Measurements from ENCODE around the gene MEX3D. TPM values are rescaled to one million over a fixed set of nuclear protein-coding genes. Genes with fewer than 3 reads are reported as not detected.

Gene MEX3D
- total RNA-seq: 10 to 100 TPM in 3 of 4 donors, 1 to 10 TPM in 1; 9.5 to 12.4 (median 11.7) TPM
- polyA plus RNA-seq: 4.4 TPM
- long read RNA-seq, donor 1, partial matches to known transcripts: 0 of 2 reads
- long read RNA-seq, donor 1, other reads (novel, unspliced or antisense): 0 of 2 reads
- long read RNA-seq, donor 2: 0 reads
- long read RNA-seq, donor 3: 0 reads
- long read RNA-seq, donor 4, partial matches to known transcripts: 0 of 1 reads
- long read RNA-seq, donor 4, other reads (novel, unspliced or antisense): 0 of 1 reads

DNA sequence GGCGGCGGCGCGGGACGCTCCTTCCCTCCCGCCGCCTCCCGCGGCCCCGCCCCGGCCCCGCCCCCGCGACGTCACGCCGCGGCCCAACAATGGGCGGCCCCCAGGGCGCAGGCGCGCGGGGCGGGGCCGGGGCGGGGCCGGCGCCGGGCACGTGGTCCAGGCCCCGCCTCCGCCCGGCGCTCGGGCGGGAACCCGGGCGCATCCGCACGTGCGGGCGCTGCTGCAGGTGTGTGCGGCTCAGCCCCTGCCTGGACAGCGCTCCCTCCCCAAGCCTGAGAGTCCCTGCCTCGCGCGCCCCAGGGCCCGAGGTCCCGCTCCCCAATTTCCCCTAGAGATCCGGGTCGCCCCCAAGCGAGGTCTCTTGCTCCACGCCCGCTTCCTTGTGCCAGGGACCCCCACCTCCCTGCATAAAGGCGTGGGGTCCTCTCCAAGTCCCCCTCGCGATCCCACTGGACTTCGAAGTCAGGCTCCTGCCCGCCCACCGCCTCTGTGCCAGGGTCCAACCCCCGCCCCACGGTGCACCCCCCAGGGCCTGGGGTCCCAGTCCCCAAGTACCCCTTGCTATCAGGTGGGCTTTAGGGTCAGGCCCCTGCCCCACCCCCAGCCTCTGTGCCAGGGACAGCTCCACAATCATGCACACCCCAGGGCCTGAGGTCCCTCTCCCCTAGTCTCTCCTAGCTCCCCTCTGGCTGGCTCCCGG, at the start of gene MEX3D:
TSS of gene MEX3D (minus strand) at position 6 of the 700 bp plus-strand sequence. CDS start 267 bp downstream, outside the sequence.
- ATAC-seq (peak; percentile 77 to 80), DNase-seq (peak; percentile 83 to 93 (median 93))
- Histone ChIP-seq H3K27me3 (ENCODE audit: control insufficient read depth, insufficient read depth) (no peaks in the 10 kb centered on the region), H3K27ac (ENCODE audit: low read length) (peak within 1 kb of the TSS; percentile 86), H3K4me3 (ENCODE audit: low read length) (peak within 1 kb of the TSS; percentile 95), H3K9me3 (ENCODE audit: control insufficient read depth, low read length) (no peaks in the 10 kb centered on the region), H3K4me1 (ENCODE audit: control insufficient read depth, insufficient read depth, low read length) (peaks cover 7% of the 10 kb centered on the region)
- intact Hi-C loops (cut with DNase I): no loop called here
- WGBS: 7% methylated on average over 62 of the region's 63 CpGs

DNA sequence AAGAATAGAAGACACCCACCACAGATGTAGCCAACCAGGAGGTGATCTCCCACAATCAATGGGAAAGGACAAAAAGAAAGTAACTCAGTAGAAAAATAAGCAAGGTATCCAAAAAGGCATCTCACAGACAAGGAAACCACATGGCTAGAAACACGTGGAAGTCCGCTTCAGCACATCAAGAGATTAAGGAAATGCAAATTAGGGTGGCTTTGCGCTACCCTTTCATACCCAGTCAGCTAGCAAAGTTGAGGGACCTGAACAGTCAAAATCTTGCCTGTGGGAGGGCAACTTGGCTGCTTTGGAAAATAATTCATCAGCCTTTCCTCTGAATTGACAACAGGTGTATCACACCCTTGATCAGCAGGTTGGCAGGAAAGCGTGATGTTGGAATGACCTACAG, 48.8 kb upstream of the MEX3D start:
- Histone ChIP-seq H3K27me3 (ENCODE audit: control insufficient read depth, insufficient read depth) (no peaks in the 10 kb centered on the region), H3K4me1 (ENCODE audit: control insufficient read depth, insufficient read depth, low read length) (no peaks in the 10 kb centered on the region), H3K9me3 (ENCODE audit: control insufficient read depth, low read length) (no peaks in the 10 kb centered on the region), H3K27ac (ENCODE audit: low read length) (no peak overlapping the region), H3K4me3 (ENCODE audit: low read length) (no peak overlapping the region)
- 64% methylated on average over 4 of the region's 4 CpGs for WGBS
- ATAC-seq (no peak), DNase-seq (no peak)
- intact Hi-C loops (cut with DNase I): no loop called here

DNA sequence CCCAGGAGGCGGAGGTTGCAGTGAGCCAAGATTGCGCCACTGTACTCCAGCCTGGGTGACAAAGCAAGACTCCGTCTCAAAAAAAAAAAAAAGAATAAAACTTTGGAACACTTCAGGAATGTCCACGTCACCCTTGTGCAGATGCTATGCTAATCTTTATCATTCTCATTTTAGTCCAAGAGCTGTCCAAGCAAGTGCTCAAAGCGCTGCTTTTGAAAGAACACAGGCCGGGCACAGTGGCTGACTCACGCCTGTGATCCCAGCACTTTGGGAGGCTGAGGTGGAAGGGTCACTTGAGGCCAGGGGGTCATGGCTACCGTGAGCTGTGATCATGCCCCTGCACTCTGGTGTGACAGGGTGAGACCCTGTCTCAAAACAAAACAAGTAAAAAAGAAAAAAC, 48.3 kb upstream of the MEX3D start:
- intact Hi-C loops (cut with DNase I): no loop called here
- H3K27ac ChIP-seq (ENCODE audit: low read length): no peak overlapping the region
- no peaks in the 10 kb centered on the region for H3K4me1 ChIP-seq (ENCODE audit: control insufficient read depth, insufficient read depth, low read length)
- no peak overlapping the region for H3K4me3 ChIP-seq (ENCODE audit: low read length)
- H3K27me3 ChIP-seq (ENCODE audit: control insufficient read depth, insufficient read depth): no peaks in the 10 kb centered on the region
- no peaks in the 10 kb centered on the region for H3K9me3 ChIP-seq (ENCODE audit: control insufficient read depth, low read length)
- no peak for ATAC-seq
- DNase-seq: peak in 1 of 3 donors; percentile 22
- 64% methylated on average over 8 of the region's 8 CpGs for WGBS

DNA sequence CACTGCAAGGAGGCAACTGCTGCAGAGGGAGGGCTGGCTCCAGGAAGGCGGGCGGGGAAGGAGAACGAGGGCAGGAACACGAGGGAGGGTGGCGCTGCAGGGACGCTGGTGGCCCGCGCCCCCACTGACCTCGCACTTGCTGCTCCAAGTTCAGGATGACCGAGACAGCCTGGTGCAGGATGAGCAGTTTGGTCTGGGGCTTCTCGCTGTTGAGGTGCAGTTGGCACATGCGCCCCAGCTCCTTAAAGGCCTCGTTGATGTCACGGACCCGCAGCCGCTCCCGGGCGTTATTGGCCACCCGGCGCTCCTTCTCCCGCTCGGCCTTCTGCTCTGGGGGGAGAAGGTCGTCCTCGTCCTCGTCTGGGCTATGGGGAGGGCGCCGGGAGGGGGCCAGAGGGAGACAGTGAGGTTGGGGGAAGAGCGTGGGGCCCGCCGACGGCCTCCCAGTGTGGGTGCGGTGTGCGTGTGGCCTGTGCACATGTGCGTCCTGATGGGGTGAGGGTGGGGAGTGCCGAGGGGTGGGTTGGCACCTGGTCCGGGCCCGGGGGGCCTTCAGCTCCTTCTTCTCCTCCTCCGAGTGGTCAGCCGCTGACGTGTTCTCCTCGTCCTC, 47.1 kb upstream of the MEX3D start:
- no peaks in the 10 kb centered on the region for H3K4me1 ChIP-seq (ENCODE audit: control insufficient read depth, insufficient read depth, low read length)
- no peaks in the 10 kb centered on the region for H3K9me3 ChIP-seq (ENCODE audit: control insufficient read depth, low read length)
- 90% methylated on average over 41 of the region's 41 CpGs for WGBS
- H3K27ac ChIP-seq (ENCODE audit: low read length): no peak overlapping the region
- no peaks in the 10 kb centered on the region for H3K27me3 ChIP-seq (ENCODE audit: control insufficient read depth, insufficient read depth)
- no peak overlapping the region for H3K4me3 ChIP-seq (ENCODE audit: low read length)
- intact Hi-C loops (cut with DNase I): no loop called here
- ATAC-seq (no peak), DNase-seq (peak in 2 of 3 donors; percentile 41 to 62)

DNA sequence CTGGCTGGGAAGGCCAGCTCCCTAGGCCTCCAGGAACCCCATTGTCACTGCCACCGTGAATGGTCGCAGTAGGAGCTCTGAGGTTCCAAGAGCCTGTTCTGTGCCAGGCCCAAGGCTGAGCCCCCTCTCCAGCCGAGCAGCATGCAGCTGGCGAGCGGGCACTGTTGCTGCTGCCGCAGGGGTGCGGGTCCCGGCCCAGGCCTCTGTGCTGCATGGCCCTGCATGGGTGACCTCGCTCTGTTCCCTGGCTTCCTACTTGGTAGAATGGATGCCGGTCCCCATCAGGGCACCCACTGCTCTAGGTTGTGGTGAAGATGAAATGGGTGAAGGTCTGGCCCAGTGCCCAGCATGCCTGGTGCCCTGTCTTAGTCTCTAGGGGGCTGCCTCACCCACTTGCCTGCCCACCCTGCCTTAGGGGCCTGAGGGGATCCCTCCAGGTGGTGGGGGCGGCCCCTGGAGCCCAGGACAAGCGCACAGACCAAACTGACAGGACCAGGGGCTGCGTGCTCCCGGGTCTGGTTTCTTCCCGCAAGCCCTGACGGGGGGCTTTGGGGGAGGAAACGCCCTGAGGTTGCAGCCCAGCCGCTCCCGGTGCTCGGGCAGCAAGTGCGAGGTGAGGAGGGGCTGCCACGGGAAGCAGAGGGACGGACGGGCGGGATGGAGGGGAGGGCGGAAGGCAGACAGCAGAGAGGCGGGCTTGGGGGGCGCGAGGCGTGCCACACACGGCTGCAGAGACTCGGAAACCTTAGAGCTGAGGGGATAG, 45.9 kb upstream of the MEX3D start:
- Histone ChIP-seq H3K9me3 (ENCODE audit: control insufficient read depth, low read length) (no peaks in the 10 kb centered on the region), H3K27ac (ENCODE audit: low read length) (no peak overlapping the region), H3K27me3 (ENCODE audit: control insufficient read depth, insufficient read depth) (no peaks in the 10 kb centered on the region), H3K4me1 (ENCODE audit: control insufficient read depth, insufficient read depth, low read length) (no peaks in the 10 kb centered on the region), H3K4me3 (ENCODE audit: low read length) (no peak overlapping the region)
- WGBS: 90% methylated on average over 32 of the region's 32 CpGs
- intact Hi-C loops (cut with DNase I): no loop called here
- ATAC-seq (no peak), DNase-seq (peak in 2 of 3 donors; percentile 37 to 59)

DNA sequence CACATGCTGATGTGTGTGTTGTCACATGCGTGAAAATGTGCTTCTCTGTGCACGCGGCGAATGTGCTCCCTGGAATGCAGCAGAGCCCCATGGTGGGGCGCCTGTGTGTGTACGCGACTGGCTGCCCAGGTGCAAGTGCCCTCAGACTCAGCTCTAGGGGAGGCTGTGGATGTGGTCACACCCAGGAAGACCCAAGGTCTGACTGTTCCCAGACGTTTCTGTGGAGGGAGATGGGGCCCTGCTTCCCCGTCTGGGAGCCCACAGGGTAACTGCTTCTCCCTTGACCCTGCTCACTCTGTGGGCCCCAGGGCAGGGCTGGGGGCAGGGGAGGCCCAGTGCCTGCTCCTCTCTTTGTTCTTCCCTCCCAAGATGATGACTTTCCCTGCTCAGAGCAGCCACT, 45.0 kb upstream of the MEX3D start:
- ATAC-seq (no peak), DNase-seq (peak in 1 of 3 donors; percentile 19)
- intact Hi-C loops (cut with DNase I): no loop called here
- H3K9me3 ChIP-seq (ENCODE audit: control insufficient read depth, low read length): no peaks in the 10 kb centered on the region
- WGBS: 82% methylated on average over 9 of the region's 9 CpGs
- H3K27me3 ChIP-seq (ENCODE audit: control insufficient read depth, insufficient read depth): no peaks in the 10 kb centered on the region
- no peak overlapping the region for H3K4me3 ChIP-seq (ENCODE audit: low read length)
- H3K4me1 ChIP-seq (ENCODE audit: control insufficient read depth, insufficient read depth, low read length): no peaks in the 10 kb centered on the region
- no peak overlapping the region for H3K27ac ChIP-seq (ENCODE audit: low read length)

DNA sequence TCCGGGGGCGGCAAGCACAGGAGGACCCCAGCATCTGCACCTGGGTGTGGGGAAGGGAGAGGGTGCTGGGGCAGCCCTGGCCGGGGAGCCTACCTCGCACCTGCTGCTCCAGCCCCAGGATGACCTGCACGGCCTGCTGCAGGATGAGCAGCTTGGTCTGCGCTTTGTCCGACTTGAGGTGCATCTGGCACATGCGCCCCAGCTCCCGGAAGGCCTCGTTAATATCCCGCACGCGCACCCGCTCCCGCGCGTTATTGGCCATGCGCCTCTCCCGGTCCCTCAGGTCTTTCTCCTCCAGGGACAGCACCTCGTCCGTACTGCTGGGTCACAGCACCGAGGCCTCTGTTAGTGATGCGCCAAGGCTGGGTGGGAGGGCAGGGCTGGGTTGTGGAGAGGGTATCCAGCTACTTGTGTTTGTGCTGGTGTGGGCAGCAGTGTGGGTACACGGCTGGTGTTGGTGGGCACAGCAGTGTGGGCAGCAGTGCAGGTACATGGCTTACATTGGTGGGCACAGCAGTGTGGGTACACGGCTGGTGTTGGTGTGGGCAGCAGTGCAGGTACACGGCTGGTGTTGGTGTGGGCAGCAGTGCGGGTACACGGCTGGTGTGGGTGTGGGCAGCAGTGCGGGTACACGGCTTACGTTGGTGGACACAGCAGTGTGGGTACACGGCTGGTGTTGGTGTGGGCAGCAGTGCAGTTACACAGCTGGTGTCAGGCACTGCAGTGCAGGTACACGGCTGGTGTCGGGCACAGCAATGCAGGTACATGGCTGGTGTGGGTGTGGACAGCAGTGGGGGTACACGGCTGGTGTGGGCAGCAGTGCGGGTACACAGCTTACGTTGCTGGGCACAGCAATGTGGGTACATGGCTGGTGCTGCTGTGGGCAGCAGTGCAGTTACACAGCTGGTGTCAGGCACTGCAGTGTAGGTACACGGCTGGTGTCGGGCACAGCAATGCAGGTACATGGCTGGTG, 44.3 kb upstream of the MEX3D start:
- no peaks in the 10 kb centered on the region for H3K9me3 ChIP-seq (ENCODE audit: control insufficient read depth, low read length)
- H3K27me3 ChIP-seq (ENCODE audit: control insufficient read depth, insufficient read depth): no peaks in the 10 kb centered on the region
- H3K27ac ChIP-seq (ENCODE audit: low read length): no peak overlapping the region
- ATAC-seq (no peak), DNase-seq (peak in 1 of 3 donors; percentile 52)
- WGBS: 94% methylated on average over 39 of the region's 39 CpGs
- H3K4me1 ChIP-seq (ENCODE audit: control insufficient read depth, insufficient read depth, low read length): no peaks in the 10 kb centered on the region
- intact Hi-C loops (cut with DNase I): no loop called here
- H3K4me3 ChIP-seq (ENCODE audit: low read length): no peak overlapping the region

DNA sequence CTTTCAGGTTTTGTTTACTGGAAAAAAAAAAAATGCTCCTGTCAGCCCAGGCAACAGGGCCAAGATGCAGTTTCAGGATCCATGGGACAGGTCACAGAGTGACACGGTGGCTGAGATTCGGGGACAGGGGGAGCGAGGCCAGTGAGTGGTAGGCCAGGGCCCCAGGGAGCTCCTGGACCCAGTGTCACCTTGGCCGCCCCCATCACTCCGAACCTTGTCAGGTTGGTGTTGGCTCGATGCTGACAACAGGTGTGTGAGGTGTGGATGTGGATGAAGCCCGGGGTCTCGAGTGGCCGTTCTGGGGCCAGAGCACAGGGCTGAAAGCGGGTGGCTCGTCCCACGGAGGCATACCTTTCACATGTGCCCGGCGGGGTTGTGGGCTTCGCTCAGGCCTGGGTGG, 43.2 kb upstream of the MEX3D start:
- no peak overlapping the region for H3K27ac ChIP-seq (ENCODE audit: low read length)
- WGBS: 93% methylated on average over 15 of the region's 15 CpGs
- H3K27me3 ChIP-seq (ENCODE audit: control insufficient read depth, insufficient read depth): no peaks in the 10 kb centered on the region
- H3K4me1 ChIP-seq (ENCODE audit: control insufficient read depth, insufficient read depth, low read length): no peaks in the 10 kb centered on the region
- intact Hi-C loops (cut with DNase I): no loop called here
- no peaks in the 10 kb centered on the region for H3K9me3 ChIP-seq (ENCODE audit: control insufficient read depth, low read length)
- no peak overlapping the region for H3K4me3 ChIP-seq (ENCODE audit: low read length)
- ATAC-seq: no peak
- peak in 1 of 3 donors; percentile 32 for DNase-seq

DNA sequence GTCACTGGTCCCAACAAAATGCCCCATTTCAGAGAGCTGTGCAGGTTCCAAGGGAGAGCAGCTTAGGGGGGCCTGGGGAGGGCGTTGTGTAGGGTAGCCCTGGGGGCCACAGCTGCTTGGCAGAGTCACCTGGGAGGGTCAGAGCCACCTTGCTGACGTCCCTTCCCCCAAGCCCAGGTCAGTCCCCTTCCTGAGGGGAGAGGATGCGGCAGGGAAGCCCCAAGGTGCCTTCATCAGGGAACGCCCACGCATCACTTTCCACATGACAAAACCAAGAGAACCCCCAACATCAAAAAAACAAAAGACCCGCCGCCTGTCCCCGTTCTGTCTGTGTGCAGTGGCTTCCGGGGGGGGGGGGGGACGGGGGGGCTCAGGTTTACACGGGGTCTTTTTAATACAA, 42.5 kb upstream of the MEX3D start:
- no peak for DNase-seq
- WGBS: 81% methylated on average over 11 of the region's 11 CpGs
- intact Hi-C loops (cut with DNase I): no loop called here

More for the DNA sequence above, 42.5 kb upstream of the MEX3D start:
- no peaks in the 10 kb centered on the region for H3K27me3 ChIP-seq (ENCODE audit: control insufficient read depth, insufficient read depth)
- no peak for ATAC-seq
- no peak overlapping the region for H3K27ac ChIP-seq (ENCODE audit: low read length)
- H3K4me1 ChIP-seq (ENCODE audit: control insufficient read depth, insufficient read depth, low read length): no peaks in the 10 kb centered on the region
- H3K4me3 ChIP-seq (ENCODE audit: low read length): no peak overlapping the region
- no peaks in the 10 kb centered on the region for H3K9me3 ChIP-seq (ENCODE audit: control insufficient read depth, low read length)

Data from right cardiac atrium (tissue), 5 donors.